Suppressor macrophage (primary cell): ENCODE data around the gene USP17L26.
"Not testable (repeated sequence)": the region's sequence is repeated elsewhere in the genome, so short reads cannot be mapped to it uniquely, and the experiment has no call there.

Experiments
- DNase-seq, 4 experiments: peaks; one replicate each; pipeline ENCODE4 v3.0.0-alpha.2; 2020 to 2022
- total RNA-seq, 17 experiments: gene quantifications; one replicate each; lab custom pipeline; 2026; ENCODE audit warnings: mixed read lengths in 6 of 17, inconsistent platforms in 3 of 17; lab: John Stamatoyannopoulos, UW

Gene USP17L26, protein sequence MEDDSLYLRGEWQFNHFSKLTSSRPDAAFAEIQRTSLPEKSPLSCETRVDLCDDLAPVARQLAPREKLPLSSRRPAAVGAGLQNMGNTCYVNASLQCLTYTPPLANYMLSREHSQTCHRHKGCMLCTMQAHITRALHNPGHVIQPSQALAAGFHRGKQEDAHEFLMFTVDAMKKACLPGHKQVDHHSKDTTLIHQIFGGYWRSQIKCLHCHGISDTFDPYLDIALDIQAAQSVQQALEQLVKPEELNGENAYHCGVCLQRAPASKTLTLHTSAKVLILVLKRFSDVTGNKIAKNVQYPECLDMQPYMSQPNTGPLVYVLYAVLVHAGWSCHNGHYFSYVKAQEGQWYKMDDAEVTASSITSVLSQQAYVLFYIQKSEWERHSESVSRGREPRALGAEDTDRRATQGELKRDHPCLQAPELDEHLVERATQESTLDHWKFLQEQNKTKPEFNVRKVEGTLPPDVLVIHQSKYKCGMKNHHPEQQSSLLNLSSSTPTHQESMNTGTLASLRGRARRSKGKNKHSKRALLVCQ
- total RNA-seq: 0 reads per million in 17 experiments

DNA sequence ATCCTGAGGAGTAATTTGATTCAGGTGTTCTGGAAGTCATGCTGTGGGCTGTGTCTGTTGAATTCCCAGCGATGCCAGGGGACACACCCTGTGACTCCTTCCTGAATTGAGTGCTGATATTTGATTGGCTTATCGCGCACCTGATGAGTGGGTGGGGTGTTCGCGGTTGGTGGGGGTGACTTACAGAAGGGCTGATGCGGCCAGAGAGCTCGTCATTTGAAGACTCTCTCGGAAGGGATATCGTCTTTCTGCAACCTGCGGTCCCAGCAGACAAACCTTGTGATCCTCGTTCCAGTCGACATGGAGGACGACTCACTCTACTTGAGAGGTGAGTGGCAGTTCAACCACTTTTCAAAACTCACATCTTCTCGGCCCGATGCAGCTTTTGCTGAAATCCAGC is at the start of gene USP17L26:
Gene USP17L26, plus strand, starts transcription at position 301 of the 400 bp plus-strand sequence. Its CDS starts 0 bp downstream, at position 301.
- DNase-seq: not testable (repeated sequence)

DNA sequence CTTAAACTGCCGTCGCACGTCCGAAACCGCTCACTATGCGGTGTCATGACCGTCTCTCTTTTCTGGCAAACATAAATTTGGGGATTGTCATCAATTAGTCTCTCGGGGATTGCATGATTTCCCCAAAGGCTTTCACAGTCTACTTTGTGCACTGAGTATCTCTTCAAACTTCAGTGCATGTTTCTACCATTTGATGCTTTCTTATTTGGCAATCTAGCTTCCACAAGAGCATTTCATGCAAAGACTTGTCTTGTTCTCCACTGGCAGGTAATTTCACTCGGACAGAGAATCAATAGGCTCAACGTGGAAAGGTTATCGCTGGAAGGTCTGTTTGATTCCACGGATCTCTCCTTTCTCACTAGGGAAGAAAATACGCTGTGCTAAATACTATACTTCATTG is 10.3 kb upstream of the USP17L26 start:
- DNase-seq: not testable (repeated sequence)

DNA sequence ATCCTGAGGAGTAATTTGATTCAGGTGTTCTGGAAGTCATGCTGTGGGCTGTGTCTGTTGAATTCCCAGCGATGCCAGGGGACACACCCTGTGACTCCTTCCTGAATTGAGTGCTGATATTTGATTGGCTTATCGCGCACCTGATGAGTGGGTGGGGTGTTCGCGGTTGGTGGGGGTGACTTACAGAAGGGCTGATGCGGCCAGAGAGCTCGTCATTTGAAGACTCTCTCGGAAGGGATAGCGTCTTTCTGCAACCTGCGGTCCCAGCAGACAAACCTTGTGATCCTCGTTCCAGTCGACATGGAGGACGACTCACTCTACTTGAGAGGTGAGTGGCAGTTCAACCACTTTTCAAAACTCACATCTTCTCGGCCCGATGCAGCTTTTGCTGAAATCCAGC is 9.6 kb upstream of the USP17L26 start, which contains the start of gene USP17L24:
Gene USP17L24, plus strand, starts transcription at position 301 of the 400 bp plus-strand sequence. Its CDS starts 0 bp downstream, at position 301.
- DNase-seq: not testable (repeated sequence)

DNA sequence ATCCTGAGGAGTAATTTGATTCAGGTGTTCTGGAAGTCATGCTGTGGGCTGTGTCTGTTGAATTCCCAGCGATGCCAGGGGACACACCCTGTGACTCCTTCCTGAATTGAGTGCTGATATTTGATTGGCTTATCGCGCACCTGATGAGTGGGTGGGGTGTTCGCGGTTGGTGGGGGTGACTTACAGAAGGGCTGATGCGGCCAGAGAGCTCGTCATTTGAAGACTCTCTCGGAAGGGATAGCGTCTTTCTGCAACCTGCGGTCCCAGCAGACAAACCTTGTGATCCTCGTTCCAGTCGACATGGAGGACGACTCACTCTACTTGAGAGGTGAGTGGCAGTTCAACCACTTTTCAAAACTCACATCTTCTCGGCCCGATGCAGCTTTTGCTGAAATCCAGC is 4.8 kb upstream of the USP17L26 start, which contains the start of gene USP17L25:
Gene USP17L25, plus strand, starts transcription at position 301 of the 400 bp plus-strand sequence. Its CDS starts 0 bp downstream, at position 301.
- not testable (repeated sequence) for DNase-seq

DNA sequence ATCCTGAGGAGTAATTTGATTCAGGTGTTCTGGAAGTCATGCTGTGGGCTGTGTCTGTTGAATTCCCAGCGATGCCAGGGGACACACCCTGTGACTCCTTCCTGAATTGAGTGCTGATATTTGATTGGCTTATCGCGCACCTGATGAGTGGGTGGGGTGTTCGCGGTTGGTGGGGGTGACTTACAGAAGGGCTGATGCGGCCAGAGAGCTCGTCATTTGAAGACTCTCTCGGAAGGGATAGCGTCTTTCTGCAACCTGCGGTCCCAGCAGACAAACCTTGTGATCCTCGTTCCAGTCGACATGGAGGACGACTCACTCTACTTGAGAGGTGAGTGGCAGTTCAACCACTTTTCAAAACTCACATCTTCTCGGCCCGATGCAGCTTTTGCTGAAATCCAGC is 4.6 kb downstream of the USP17L26 start, which contains the start of gene USP17L5:
Gene USP17L5, plus strand, starts transcription at position 301 of the 400 bp plus-strand sequence. Its CDS starts 0 bp downstream, at position 301.
- DNase-seq: not testable (repeated sequence)

DNA sequence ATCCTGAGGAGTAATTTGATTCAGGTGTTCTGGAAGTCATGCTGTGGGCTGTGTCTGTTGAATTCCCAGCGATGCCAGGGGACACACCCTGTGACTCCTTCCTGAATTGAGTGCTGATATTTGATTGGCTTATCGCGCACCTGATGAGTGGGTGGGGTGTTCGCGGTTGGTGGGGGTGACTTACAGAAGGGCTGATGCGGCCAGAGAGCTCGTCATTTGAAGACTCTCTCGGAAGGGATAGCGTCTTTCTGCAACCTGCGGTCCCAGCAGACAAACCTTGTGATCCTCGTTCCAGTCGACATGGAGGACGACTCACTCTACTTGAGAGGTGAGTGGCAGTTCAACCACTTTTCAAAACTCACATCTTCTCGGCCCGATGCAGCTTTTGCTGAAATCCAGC is 9.4 kb downstream of the USP17L26 start, which contains the start of gene USP17L27:
Gene USP17L27, plus strand, starts transcription at position 301 of the 400 bp plus-strand sequence. Its CDS starts 0 bp downstream, at position 301.
- not testable (repeated sequence) for DNase-seq

DNA sequence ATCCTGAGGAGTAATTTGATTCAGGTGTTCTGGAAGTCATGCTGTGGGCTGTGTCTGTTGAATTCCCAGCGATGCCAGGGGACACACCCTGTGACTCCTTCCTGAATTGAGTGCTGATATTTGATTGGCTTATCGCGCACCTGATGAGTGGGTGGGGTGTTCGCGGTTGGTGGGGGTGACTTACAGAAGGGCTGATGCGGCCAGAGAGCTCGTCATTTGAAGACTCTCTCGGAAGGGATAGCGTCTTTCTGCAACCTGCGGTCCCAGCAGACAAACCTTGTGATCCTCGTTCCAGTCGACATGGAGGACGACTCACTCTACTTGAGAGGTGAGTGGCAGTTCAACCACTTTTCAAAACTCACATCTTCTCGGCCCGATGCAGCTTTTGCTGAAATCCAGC is 14.1 kb downstream of the USP17L26 start, which contains the start of gene USP17L28:
Gene USP17L28, plus strand, starts transcription at position 301 of the 400 bp plus-strand sequence. Its CDS starts 0 bp downstream, at position 301.
- DNase-seq: not testable (repeated sequence)

DNA sequence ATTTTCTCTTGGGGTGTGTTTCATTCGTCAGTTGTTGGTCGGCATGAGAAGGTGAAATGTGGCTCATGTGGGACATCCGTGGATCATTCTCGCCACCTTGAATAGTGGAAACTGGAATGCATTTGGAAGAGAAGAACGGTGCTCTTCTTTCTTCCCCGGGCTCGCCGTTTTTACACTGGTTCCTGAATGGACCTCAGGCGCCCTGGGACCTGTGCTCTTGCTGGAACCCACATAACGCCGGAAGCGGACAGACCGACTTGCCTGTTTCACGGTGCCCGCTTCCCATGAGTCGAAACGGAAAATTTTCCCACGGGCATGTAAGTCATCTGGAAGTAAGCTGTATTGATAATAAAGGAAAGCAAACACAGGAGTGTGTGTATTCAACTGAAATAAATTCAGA is 16.4 kb downstream of the USP17L26 start:
- not testable (repeated sequence) for DNase-seq

DNA sequence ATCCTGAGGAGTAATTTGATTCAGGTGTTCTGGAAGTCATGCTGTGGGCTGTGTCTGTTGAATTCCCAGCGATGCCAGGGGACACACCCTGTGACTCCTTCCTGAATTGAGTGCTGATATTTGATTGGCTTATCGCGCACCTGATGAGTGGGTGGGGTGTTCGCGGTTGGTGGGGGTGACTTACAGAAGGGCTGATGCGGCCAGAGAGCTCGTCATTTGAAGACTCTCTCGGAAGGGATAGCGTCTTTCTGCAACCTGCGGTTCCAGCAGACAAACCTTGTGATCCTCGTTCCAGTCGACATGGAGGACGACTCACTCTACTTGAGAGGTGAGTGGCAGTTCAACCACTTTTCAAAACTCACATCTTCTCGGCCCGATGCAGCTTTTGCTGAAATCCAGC is 18.9 kb downstream of the USP17L26 start, which contains the start of gene USP17L29:
Gene USP17L29, plus strand, starts transcription at position 301 of the 400 bp plus-strand sequence. Its CDS starts 0 bp downstream, at position 301.
- not testable (repeated sequence) for DNase-seq

DNA sequence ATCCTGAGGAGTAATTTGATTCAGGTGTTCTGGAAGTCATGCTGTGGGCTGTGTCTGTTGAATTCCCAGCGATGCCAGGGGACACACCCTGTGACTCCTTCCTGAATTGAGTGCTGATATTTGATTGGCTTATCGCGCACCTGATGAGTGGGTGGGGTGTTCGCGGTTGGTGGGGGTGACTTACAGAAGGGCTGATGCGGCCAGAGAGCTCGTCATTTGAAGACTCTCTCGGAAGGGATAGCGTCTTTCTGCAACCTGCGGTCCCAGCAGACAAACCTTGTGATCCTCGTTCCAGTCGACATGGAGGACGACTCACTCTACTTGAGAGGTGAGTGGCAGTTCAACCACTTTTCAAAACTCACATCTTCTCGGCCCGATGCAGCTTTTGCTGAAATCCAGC is 28.4 kb downstream of the USP17L26 start, which contains the start of gene USP17L30:
Gene USP17L30, plus strand, starts transcription at position 301 of the 400 bp plus-strand sequence. Its CDS starts 0 bp downstream, at position 301.
- DNase-seq: not testable (repeated sequence)

DNA sequence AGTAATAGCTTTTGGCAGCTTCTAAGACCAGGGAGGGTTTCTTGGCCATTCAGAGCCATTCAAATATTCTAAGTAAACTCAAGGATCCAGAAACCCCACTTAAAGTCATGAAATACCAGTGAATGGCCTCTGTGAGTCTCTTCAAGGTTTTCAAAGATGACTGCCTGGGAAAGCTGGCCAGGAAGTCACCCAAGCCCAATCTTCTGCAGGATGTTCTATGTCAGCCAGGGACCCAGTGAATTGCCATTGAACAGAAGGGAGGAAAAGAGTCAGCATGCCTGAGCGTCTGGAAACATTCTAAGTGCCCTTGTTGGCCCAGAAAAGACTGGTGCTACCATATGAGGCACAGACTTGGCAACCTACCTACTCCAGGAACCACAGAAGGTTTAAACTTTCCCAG is 45.4 kb downstream of the USP17L26 start:
- not testable (repeated sequence) for DNase-seq

DNA sequence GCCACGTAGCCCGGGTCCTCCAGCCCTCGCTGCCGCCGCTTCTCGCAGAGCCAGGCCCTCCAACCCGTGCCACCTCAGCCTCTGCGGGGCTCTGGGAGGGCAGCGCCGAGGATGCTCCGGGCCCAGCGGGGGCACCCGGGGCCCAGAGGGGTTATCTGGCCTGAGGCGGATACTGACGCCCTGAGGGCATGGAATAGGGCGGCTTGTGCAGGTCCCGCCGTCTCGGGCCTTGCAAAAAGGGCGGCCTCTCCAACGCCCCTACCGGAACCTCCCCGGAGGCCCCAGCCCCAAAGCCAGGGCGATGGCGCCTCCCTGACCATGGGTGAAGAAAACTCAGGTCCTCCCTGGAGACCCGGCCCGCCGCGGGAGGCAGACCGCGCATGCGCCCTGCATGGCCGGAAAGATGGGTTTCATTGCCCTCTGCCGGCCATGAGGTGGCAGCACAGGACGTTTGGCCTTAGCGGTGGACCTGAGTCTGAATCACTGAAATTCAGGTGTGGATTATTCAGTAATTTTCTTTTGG is 46.6 kb downstream of the USP17L26 start:
- DNase-seq: peak; percentile 1 to 23 (median 12)

DNA sequence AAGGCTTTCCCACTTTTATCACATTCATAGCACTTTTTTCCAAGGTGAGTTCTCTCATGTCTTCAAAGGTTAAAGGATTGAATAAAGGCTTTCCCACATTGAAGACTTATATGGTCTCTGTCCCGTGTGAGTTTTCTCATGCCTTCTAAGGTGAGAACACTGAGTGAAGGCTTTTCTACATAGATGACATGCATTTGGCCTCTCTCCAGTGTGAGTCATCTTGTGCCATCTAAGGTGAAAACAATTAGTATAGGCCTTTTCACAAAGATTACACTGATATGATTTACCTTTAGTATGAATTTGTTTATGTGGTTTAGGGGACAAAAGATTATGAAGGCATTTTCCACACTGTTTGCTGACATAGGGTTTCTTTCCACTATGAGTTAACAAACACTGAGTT is 49.7 kb downstream of the USP17L26 start:
- no peak for DNase-seq
